ENCODE measurements around the gene SNRPB. TPM values are rescaled to one million over a fixed set of nuclear protein-coding genes. Genes with fewer than 3 reads are reported as not detected.
A peak's percentile ranks its signal among the peaks of the same experiment; 100 is the strongest.

Gene SNRPB
- total RNA-seq, 3 donors from 2014 or later: 84.2 to 143 (median 94.6) TPM

DNA sequence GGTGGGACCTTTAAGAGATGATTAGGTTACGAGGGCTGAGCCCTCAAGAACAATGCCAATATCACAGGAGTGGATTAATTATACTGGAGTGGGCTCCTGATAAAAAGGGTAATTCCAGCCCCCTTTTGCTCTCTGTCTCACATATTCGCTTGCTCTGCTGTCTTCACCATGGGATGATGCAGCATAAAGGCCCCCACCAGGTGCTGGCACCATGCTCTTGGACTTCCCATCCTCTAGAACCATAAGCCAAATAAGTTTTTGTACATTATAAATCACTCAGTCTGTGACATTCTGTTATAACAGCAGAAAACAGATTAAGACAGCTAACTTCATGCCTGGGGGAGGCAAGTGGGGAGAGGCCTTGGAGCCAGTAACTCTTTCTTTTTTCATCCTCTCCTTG is 9.8 kb upstream of the SNRPB start:
- Histone ChIP-seq H3K4me3 (no peak overlapping the region), H3K36me3 (ENCODE audit: low read depth) (no peaks in the 10 kb centered on the region), H3K4me1 (ENCODE audit: low read depth) (no peaks in the 10 kb centered on the region), H3K9me3 (no peaks in the 10 kb centered on the region)
- DNase-seq: no peak
- intact Hi-C loops (cut with DNase I, micrococcal nuclease): no loop called here
- ATAC-seq: no peak
- TF ChIP-seq, protein P1, sequence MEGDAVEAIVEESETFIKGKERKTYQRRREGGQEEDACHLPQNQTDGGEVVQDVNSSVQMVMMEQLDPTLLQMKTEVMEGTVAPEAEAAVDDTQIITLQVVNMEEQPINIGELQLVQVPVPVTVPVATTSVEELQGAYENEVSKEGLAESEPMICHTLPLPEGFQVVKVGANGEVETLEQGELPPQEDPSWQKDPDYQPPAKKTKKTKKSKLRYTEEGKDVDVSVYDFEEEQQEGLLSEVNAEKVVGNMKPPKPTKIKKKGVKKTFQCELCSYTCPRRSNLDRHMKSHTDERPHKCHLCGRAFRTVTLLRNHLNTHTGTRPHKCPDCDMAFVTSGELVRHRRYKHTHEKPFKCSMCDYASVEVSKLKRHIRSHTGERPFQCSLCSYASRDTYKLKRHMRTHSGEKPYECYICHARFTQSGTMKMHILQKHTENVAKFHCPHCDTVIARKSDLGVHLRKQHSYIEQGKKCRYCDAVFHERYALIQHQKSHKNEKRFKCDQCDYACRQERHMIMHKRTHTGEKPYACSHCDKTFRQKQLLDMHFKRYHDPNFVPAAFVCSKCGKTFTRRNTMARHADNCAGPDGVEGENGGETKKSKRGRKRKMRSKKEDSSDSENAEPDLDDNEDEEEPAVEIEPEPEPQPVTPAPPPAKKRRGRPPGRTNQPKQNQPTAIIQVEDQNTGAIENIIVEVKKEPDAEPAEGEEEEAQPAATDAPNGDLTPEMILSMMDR (IDR thresholded peaks at IDR 0.05): no peak

GRCh38 chr20:2476742-2477615 is 6.4 kb upstream of the SNRPB start:
- H3K36me3 ChIP-seq (ENCODE audit: low read depth): no peaks in the 10 kb centered on the region
- no peaks in the 10 kb centered on the region for H3K4me1 ChIP-seq (ENCODE audit: low read depth)
- no peak for ATAC-seq

GRCh38 chr20:2475850-2476741 is 5.5 kb upstream of the SNRPB start:
- TF ChIP-seq, protein P1 (IDR thresholded peaks at IDR 0.05): no peak
- no peak for DNase-seq
- intact Hi-C loops (cut with DNase I, micrococcal nuclease): no loop called here
- Histone ChIP-seq H3K4me1 (ENCODE audit: low read depth) (no peaks in the 10 kb centered on the region), H3K36me3 (ENCODE audit: low read depth) (no peaks in the 10 kb centered on the region), H3K9me3 (no peaks in the 10 kb centered on the region), H3K4me3 (no peak overlapping the region)
- no peak for ATAC-seq

More at GRCh38 chr20:2476742-2477615, 6.4 kb upstream of the SNRPB start:
- H3K9me3 ChIP-seq: no peaks in the 10 kb centered on the region
- intact Hi-C loops (cut with DNase I, micrococcal nuclease): no loop called here
- TF ChIP-seq, protein P1 (IDR thresholded peaks at IDR 0.05): no peak
- no peak for DNase-seq
- no peak overlapping the region for H3K4me3 ChIP-seq

- no peak for ATAC-seq
- no peak overlapping the region for H3K4me3 ChIP-seq
- no peaks in the 10 kb centered on the region for H3K9me3 ChIP-seq
- DNase-seq: no peak
- intact Hi-C loops (cut with DNase I, micrococcal nuclease): no loop called here
- peaks cover 12% of the 10 kb centered on the region for H3K4me1 ChIP-seq (ENCODE audit: low read depth)
- TF ChIP-seq, protein P1 (IDR thresholded peaks at IDR 0.05): no peak
- no peaks in the 10 kb centered on the region for H3K36me3 ChIP-seq (ENCODE audit: low read depth)
Observed at GRCh38 chr20:2473516-2473915, 2.9 kb upstream of the SNRPB start.

DNA sequence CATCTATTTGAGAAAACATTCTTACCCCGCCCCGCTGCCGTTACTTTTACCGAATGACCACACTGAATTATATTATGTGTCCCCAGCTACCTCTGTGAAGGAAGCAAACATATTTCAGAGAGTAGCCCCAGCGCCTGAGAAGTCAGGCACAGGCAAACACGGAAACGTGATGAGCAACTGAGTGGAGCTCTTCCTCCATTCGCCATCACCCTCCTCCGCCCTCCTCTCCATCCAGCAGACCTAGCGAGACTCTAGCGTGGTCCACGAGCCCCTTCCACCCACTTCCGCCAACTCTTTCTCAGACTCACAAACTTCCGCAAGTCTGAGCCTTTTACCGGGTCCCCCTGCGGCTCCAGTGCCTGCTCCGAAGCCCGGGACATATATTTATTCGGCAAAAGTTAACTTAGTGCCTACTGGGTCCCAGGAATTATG is 582 bp downstream of the SNRPB start:
- no peaks in the 10 kb centered on the region for H3K9me3 ChIP-seq
- peaks cover 5% of the 10 kb centered on the region for H3K36me3 ChIP-seq (ENCODE audit: low read depth)
- TF ChIP-seq, protein P1 (IDR thresholded peaks at IDR 0.05): no peak
- DNase-seq (peak in 2 of 3 donors; percentile 52 to 64), ATAC-seq (peak; percentile 65)
- peak overlapping the region; percentile 70 for H3K4me3 ChIP-seq
- H3K4me1 ChIP-seq (ENCODE audit: low read depth): peaks cover 14% of the 10 kb centered on the region
- intact Hi-C loops (cut with DNase I, micrococcal nuclease): no loop called here

Data from mucosa of descending colon (tissue), 3 donors.